IMR-90 (cell line): ENCODE results near the gene PPFIBP2. TPM values are rescaled to one million over a fixed set of nuclear protein-coding genes. Genes with fewer than 3 reads are reported as not detected.
"Not testable (repeated sequence)": the region's sequence is repeated elsewhere in the genome, so short reads cannot be mapped to it uniquely, and the experiment has no call there.

ENCODE experiments used
- ATAC-seq: fragments of 200-7000 bp; cut with Tn5 transposase; 2 replicates; pipeline ENCODE4 v1.9.1; 2020; ENCODE audit warnings: low read depth, mild to moderate bottlenecking, moderate library complexity
- BruUV-seq: library from RNA; stranded (reverse); fragments of 400-500 nt; replicated peaks from 2 replicates; lab custom pipeline; 2021; lab: Mats Ljungman, UMichigan
- CTCF ChIA-PET: fragments of 300-600 bp; formaldehyde crosslinking; extraction: SDS; loops from one replicate; lab custom pipeline; 2021; ENCODE audit warnings: antibody characterized with exemption; lab: Yijun Ruan, JAX
- POLR2A ChIA-PET: fragments of 300-600 bp; sonication (Branson Sonifier 250); formaldehyde crosslinking; loops from one replicate; lab custom pipeline; 2022; ENCODE audit warnings: antibody characterized with exemption; ENCODE audit not compliant: unreplicated experiment; lab: Charles Lee
- DNase-seq: peaks from one replicate; pipeline ENCODE4 v3.0.0; 2013
- H2AFZ ChIP-seq: replicated peaks from 2 replicates; pipeline ENCODE3; 2013; ENCODE audit warnings: low read length, mild to moderate bottlenecking; ENCODE audit not compliant: poor library complexity
- H2AK5ac ChIP-seq: 2 replicates; pipeline ENCODE4 v1.6.1; 2013; ENCODE audit warnings: low read depth, low read length, inconsistent platforms
- H2AK9ac ChIP-seq: replicated peaks from 2 replicates; pipeline ENCODE3; 2013; ENCODE audit warnings: mild to moderate bottlenecking, low read depth, low read length, moderate library complexity; ENCODE audit not compliant: poor library complexity
- H2BK120ac ChIP-seq: 2 replicates; pipeline ENCODE4 v1.6.1; 2013; ENCODE audit warnings: low read depth, low read length, inconsistent platforms
- H2BK15ac ChIP-seq: 3 replicates; pipeline ENCODE4 v1.6.1; 2013; ENCODE audit warnings: low read depth, low read length, inconsistent platforms
- H2BK20ac ChIP-seq: 2 replicates; pipeline ENCODE4 v1.6.1; 2013; ENCODE audit warnings: low read depth, mild to moderate bottlenecking, inconsistent platforms, low read length, moderate library complexity
- H2BK5ac ChIP-seq: 2 replicates; pipeline ENCODE4 v1.6.1; 2013; ENCODE audit warnings: mild to moderate bottlenecking, low read depth, low read length, inconsistent platforms; ENCODE audit not compliant: poor library complexity, severe bottlenecking
- H3K14ac ChIP-seq: replicated peaks from 2 replicates; pipeline ENCODE4 v1.6.1; 2013; ENCODE audit warnings: low read depth, low read length, inconsistent platforms
- H3K18ac ChIP-seq: 2 replicates; pipeline ENCODE4 v1.6.1; 2013; ENCODE audit warnings: low read depth, low read length, control low read depth
- H3K23ac ChIP-seq: 2 replicates; pipeline ENCODE4 v1.6.1; 2013; ENCODE audit warnings: low read depth, low read length, inconsistent platforms
- H3K27ac ChIP-seq: 2 replicates; pipeline ENCODE4 v1.5.1; 2013; ENCODE audit warnings: mild to moderate bottlenecking, control low read depth, low read length; ENCODE audit not compliant: insufficient read depth
- H3K27me3 ChIP-seq: 2 replicates; pipeline ENCODE4 v1.6.1; 2013; ENCODE audit warnings: low read length; ENCODE audit not compliant: control insufficient read depth, insufficient read depth
- H3K36me3 ChIP-seq: 2 replicates; pipeline ENCODE4 v1.6.1; 2013; ENCODE audit warnings: low read length, mixed read lengths; ENCODE audit not compliant: control insufficient read depth, insufficient read depth
- H3K4ac ChIP-seq: 2 replicates; pipeline ENCODE4 v1.6.1; 2013; ENCODE audit warnings: low read depth, low read length, inconsistent platforms
- H3K4me1 ChIP-seq: 2 replicates; pipeline ENCODE4 v1.6.1; 2013; ENCODE audit warnings: low read length, mixed read lengths; ENCODE audit not compliant: control insufficient read depth, insufficient read depth
- H3K4me2 ChIP-seq: 2 replicates; pipeline ENCODE4 v1.6.1; 2013; ENCODE audit warnings: low read depth, mild to moderate bottlenecking, control low read depth, low read length, moderate library complexity
- H3K4me3 ChIP-seq: 2 replicates; pipeline ENCODE4 v1.5.1; 2013; ENCODE audit warnings: low read depth, mild to moderate bottlenecking, control low read depth, low read length, moderate library complexity; ENCODE audit not compliant: insufficient read depth
- H3K56ac ChIP-seq: 2 replicates; pipeline ENCODE4 v1.6.1; 2013; ENCODE audit warnings: low read length, inconsistent platforms; ENCODE audit not compliant: insufficient read depth; ENCODE audit errors: extremely low read depth
- H3K79me1 ChIP-seq, 2 experiments: 2 replicates each; pipeline ENCODE4 v1.6.1; 2013; ENCODE audit warnings: low read length in 2 of 2, inconsistent platforms in 1 of 2, low read depth in 1 of 2
- H3K9ac ChIP-seq: 2 replicates; pipeline ENCODE4 v1.6.1; 2013; ENCODE audit warnings: low read depth, low read length, control low read depth
- H3K9me1 ChIP-seq: 2 replicates; pipeline ENCODE4 v1.6.1; 2013; ENCODE audit warnings: low read length, inconsistent platforms; ENCODE audit not compliant: insufficient read depth
- H3K9me3 ChIP-seq: 2 replicates; pipeline ENCODE4 v1.6.1; 2013; ENCODE audit warnings: low read length; ENCODE audit not compliant: control insufficient read depth, insufficient read depth
- H4K20me1 ChIP-seq: 2 replicates; pipeline ENCODE4 v1.6.1; 2013; ENCODE audit warnings: low read length, inconsistent platforms; ENCODE audit not compliant: insufficient read depth
- H4K5ac ChIP-seq: 2 replicates; pipeline ENCODE4 v1.6.1; 2013; ENCODE audit warnings: mild to moderate bottlenecking, low read depth, low read length, control low read depth
- H4K8ac ChIP-seq, 2 experiments: 2 replicates each; pipeline ENCODE4 v1.6.1; 2013; ENCODE audit warnings: low read depth in 2 of 2, low read length in 2 of 2, control low read depth in 1 of 2, inconsistent platforms in 1 of 2
- H4K91ac ChIP-seq: 2 replicates; pipeline ENCODE4 v1.6.1; 2013; ENCODE audit warnings: low read depth, low read length, inconsistent platforms; ENCODE audit not compliant: insufficient read depth
- BHLHE40 ChIP-seq: fragments of 150-350 bp; IDR thresholded peaks from 2 replicates; pipeline ENCODE4 v1.6.1; 2016; ENCODE audit warnings: mild to moderate bottlenecking, low read depth, low read length
- CEBPB ChIP-seq: IDR thresholded peaks from 2 replicates; pipeline ENCODE4 v1.6.1; 2012; ENCODE audit warnings: low read depth, low read length, improper control_type of control experiment
- ELK1 ChIP-seq: fragments of 150-350 bp; IDR thresholded peaks from 2 replicates; pipeline ENCODE4 v1.6.1; 2016; ENCODE audit warnings: low read depth, mild to moderate bottlenecking, low read length, moderate library complexity, borderline replicate concordance
- FOS ChIP-seq: fragments of 150-350 bp; IDR thresholded peaks from 2 replicates; pipeline ENCODE4 v1.6.1; 2016; ENCODE audit warnings: low read depth, low read length
- MAFK ChIP-seq: IDR thresholded peaks from 2 replicates; pipeline ENCODE4 v1.6.1; 2012; ENCODE audit warnings: low read depth, low read length, improper control_type of control experiment
- MXI1 ChIP-seq: IDR thresholded peaks from 2 replicates; pipeline ENCODE4 v1.6.1; 2012; ENCODE audit warnings: low read depth, mild to moderate bottlenecking, low read length, moderate library complexity, borderline replicate concordance
- POLR2A ChIP-seq: IDR thresholded peaks from 2 replicates; pipeline ENCODE4 v1.6.1; 2012; ENCODE audit warnings: mild to moderate bottlenecking, low read depth, low read length
- RAD21 ChIP-seq: IDR thresholded peaks from 2 replicates; pipeline ENCODE4 v1.6.1; 2012; ENCODE audit warnings: low read length, improper control_type of control experiment
- RCOR1 ChIP-seq: IDR thresholded peaks from 2 replicates; pipeline ENCODE4 v1.6.1; 2012; ENCODE audit warnings: mild to moderate bottlenecking, low read length, improper control_type of control experiment; ENCODE audit not compliant: insufficient replicate concordance
- WGBS, 2 experiments: methylation state at CpG; one replicate each; pipeline versions ENCODE4 v1.1.5 to v1.1.7; 2013; ENCODE audit warnings: missing lambda C conversion rate in 2 of 2; ENCODE audit not compliant: insufficient read length in 1 of 2; ENCODE audit errors: extremely low coverage in 2 of 2; 5-methylcytosine and 5-hydroxymethylcytosine counted together
- dilution Hi-C: fragments of 300-500 bp; cut with HindIII; formaldehyde crosslinking; loops from one replicate; pipeline ENCODE4 v1.14.3; 2018; ENCODE audit warnings: low sequenced_read_pairs; ENCODE audit not compliant: unreplicated experiment
- in situ Hi-C: fragments of 300-500 bp; cut with MboI; formaldehyde crosslinking; loops from 3 replicates; pipeline ENCODE4 v1.14.3; 2019; ENCODE audit warnings: low sequenced_read_pairs, inconsistent platforms, mixed read lengths
- intact Hi-C: fragments of 100-400 bp; cut with micrococcal nuclease; formaldehyde crosslinking; loops from 2 replicates; pipeline ENCODE4 v1.10.0; 2022
- polyA plus RNA-seq, 3 experiments: library from polyadenylated mRNA; depleted of rRNA; stranded (reverse); fragments of >200 nt; gene quantifications; 2 replicates each; pipeline ENCODE4 v1.2.3, GENCODE V29; 2012; ENCODE audit warnings: low replicate concordance in 1 of 3
- total RNA-seq: library from RNA; depleted of rRNA; stranded (reverse); fragments of >200 nt; gene quantifications from 2 replicates; pipeline ENCODE4 v1.2.3, GENCODE V29; 2012

The PPFIBP2 gene
- total and polyA plus RNA-seq, 2 of the 4 experiments (the other 2 are of a cell fraction): 6.0 to 11.8 TPM

GRCh38 chr11:7516475-7516874 lies 2.7 kb downstream of the PPFIBP2 start:
- Histone ChIP-seq H2AK5ac (no peak overlapping the region), H3K14ac (no peak overlapping the region), H4K8ac (no peak overlapping the region), H4K20me1 (no peaks in the 10 kb centered on the region), H2BK20ac (no peak overlapping the region), H2AK9ac (no peak overlapping the region), H2BK15ac (no peak overlapping the region), H3K4me2 (no peak overlapping the region), H2BK5ac (no peak overlapping the region), H2AFZ (no peak overlapping the region), H3K4me3 (no peak overlapping the region), H3K27me3 (peaks cover 25% of the 10 kb centered on the region), H3K18ac (no peak overlapping the region), H3K23ac (no peak overlapping the region), H3K36me3 (no peaks in the 10 kb centered on the region), H2BK120ac (no peak overlapping the region), H3K9ac (no peak overlapping the region), H3K4me1 (peaks cover 2% of the 10 kb centered on the region; the same call in 1 of the 2 replicates), H4K91ac (no peak overlapping the region), H3K79me1 (no peaks in the 10 kb centered on the region), H3K27ac (no peak overlapping the region), H3K56ac (no peak overlapping the region), H3K9me3 (no peaks in the 10 kb centered on the region), H4K5ac (no peak overlapping the region), H3K4ac (no peak overlapping the region), H3K9me1 (no peaks in the 10 kb centered on the region)
- ChIA-PET POLR2A (no interaction called here), CTCF (no interaction called here)
- dilution Hi-C loops (no loop called here), in situ Hi-C loops (no loop called here), intact Hi-C loops (no loop called here)
- ATAC-seq: no peak
- TF ChIP-seq RCOR1 (no peak), FOS (no peak), RAD21 (no peak), POLR2A (no peak), BHLHE40 (no peak), CEBPB (no peak), MAFK (no peak), MXI1 (no peak), ELK1 (no peak)
- no TSS peak for BruUV-seq
- no peak for DNase-seq
- 76% methylated on average over 6 of the region's 12 CpGs; no CpG with 5 or more reads in 1 of the 2 experiments for WGBS, 2 experiments

- H3K4me3 ChIP-seq, POLR2A ChIA-PET, H2AFZ ChIP-seq, BruUV-seq, CTCF ChIA-PET, H3K4me2 ChIP-seq, H4K91ac ChIP-seq, H4K8ac ChIP-seq, H2AK9ac ChIP-seq, H3K4ac ChIP-seq, H4K20me1 ChIP-seq, DNase-seq, H3K9me1 ChIP-seq, intact Hi-C loops, ATAC-seq, in situ Hi-C loops, H2BK20ac ChIP-seq, H3K79me1 ChIP-seq, H3K56ac ChIP-seq, H2BK5ac ChIP-seq, H2BK120ac ChIP-seq, H3K9me3 ChIP-seq, H3K27ac ChIP-seq, dilution Hi-C loops, H2AK5ac ChIP-seq, H3K36me3 ChIP-seq, H2BK15ac ChIP-seq, H3K23ac ChIP-seq, H3K4me1 ChIP-seq, H3K14ac ChIP-seq, H3K9ac ChIP-seq, H3K18ac ChIP-seq, H4K5ac ChIP-seq: not testable (repeated sequence)
- 72% methylated on average over 6 of the region's 13 CpGs; no CpG with 5 or more reads in 1 of the 2 experiments for WGBS, 2 experiments
- peaks cover 28% of the 10 kb centered on the region for H3K27me3 ChIP-seq
Observed at GRCh38 chr11:7517743-7518142, 3.9 kb downstream of the PPFIBP2 start.
